Panc1 (cell line): Measurements from ENCODE around the gene ANGPTL7.

Source experiments
- POLR2AphosphoS5 ChIP-seq: IDR thresholded peaks from 2 replicates; pipeline ENCODE4 v1.6.1; 2012; ENCODE audit warnings: mild to moderate bottlenecking, low read depth, low read length, moderate library complexity
- TF ChIP-seq, protein P1 (sequence below): fragments of 450-650 bp; IDR thresholded peaks from 2 replicates; pipeline ENCODE4 v1.5.1; 2017; ENCODE audit warnings: mild to moderate bottlenecking

DNA sequence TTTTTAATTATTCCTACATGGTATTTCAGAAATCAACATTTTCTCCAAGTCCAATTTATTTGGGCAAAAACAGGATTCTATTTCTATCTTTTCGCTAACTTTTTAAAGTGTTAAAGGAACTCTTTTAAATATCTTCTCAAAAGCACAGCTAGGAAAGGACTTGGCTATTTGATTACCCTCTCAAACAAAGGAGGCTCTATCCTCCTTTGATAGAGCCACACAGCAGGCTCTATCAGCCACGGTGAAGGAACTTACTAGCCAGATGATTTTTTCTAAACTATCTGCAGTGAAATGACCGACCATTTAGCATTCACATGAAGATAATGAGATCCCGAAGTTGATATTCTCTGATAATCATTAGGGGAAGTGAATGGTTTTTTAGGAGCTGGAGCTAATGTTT lies 9.1 kb downstream of the ANGPTL7 start:
- no peak for TF ChIP-seq POLR2AphosphoS5
- TF ChIP-seq, protein P1, sequence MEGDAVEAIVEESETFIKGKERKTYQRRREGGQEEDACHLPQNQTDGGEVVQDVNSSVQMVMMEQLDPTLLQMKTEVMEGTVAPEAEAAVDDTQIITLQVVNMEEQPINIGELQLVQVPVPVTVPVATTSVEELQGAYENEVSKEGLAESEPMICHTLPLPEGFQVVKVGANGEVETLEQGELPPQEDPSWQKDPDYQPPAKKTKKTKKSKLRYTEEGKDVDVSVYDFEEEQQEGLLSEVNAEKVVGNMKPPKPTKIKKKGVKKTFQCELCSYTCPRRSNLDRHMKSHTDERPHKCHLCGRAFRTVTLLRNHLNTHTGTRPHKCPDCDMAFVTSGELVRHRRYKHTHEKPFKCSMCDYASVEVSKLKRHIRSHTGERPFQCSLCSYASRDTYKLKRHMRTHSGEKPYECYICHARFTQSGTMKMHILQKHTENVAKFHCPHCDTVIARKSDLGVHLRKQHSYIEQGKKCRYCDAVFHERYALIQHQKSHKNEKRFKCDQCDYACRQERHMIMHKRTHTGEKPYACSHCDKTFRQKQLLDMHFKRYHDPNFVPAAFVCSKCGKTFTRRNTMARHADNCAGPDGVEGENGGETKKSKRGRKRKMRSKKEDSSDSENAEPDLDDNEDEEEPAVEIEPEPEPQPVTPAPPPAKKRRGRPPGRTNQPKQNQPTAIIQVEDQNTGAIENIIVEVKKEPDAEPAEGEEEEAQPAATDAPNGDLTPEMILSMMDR = no peak
